ENCODE data around the gene SAPCD2. TPM values are rescaled to one million over a fixed set of nuclear protein-coding genes. Genes with fewer than 3 reads are reported as not detected.
"Not testable (repeated sequence)": the region's sequence is repeated elsewhere in the genome, so short reads cannot be mapped to it uniquely, and the experiment has no call there.

Gene SAPCD2
- total RNA-seq, 1 donor from 2014 or later: 2.4 TPM

GRCh38 chr9:137048655-137049543 is 21.5 kb downstream of the SAPCD2 start:
- no peak for DNase-seq (ENCODE audit: low spot score)

DNA sequence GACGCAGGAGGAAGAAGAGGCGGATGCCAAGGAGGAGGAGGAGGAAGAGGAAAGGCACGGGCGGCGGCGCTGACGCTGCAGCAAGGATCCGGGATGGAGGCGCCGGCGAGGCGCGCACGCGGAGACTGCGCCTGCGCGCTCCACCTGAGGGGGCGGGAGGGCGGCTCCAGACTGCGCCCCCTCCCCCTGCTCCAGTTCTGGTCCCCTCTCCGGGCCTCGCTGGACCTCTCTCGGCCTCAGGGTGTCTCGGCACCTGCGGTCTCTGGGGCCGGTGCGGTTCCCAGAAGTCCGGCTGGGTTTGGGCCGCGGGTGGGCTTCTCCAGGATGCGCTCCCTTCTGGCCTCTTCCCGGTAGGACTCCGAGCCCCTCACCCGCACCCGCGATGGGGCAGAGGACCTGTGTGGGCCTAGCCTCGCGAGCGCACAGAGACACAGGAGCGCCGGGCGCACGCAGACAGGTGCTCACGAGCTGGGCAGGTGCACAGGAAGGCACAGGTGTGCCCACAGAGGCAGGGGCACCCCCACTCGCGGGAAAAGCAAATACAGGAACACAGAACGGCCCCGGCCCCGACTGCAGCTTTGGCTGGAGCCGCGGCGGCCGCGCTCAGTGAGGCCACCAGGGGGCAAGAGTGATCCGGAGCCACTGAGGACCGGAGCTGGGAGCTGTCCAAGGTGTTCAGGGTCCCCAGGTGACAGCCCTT is 24.1 kb downstream of the SAPCD2 start, which contains the start of gene NPDC1:
NPDC1 (minus strand) TSS at position 90 of the 700 bp plus-strand sequence. CDS start 188 bp downstream, outside the sequence.
- DNase-seq (ENCODE audit: low spot score): peak; percentile 85

GRCh38 chr9:137045294-137046087 is 24.9 kb downstream of the SAPCD2 start:
- no peak for DNase-seq (ENCODE audit: low spot score)

DNA sequence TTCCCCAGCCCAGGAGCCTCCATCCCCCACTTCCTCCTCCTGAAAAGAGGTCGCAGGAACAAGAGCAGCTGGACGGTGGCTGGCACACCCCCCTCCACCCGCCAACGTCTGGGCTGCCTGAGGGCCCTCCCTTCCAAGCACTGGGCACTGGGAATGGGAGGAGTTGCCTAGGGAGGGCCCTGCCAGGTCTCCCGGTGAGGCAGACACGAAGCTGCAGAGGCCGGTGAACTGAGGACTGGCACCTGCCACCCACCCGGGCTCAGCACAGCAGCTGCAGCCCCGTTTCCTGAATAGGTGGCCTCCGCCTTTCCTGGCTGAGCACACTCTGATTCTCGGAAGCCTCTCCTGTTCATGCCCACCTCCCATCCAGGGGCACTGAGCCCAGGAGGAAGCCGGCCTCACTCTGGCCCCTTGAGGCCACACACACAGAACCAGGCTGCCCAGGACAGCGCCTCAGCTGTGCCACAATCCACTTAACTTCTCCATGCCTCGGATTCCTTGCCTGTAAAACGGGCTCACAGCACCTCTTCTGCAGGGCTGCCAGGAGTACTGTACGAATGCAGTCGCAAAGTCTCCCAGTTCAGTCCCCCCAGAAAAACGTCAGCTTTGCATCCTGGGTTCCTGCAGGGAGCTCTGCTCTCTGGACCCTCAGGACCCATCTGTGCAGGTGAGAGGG is 25.7 kb downstream of the SAPCD2 start:
- DNase-seq (ENCODE audit: low spot score): peak; percentile 61

DNA sequence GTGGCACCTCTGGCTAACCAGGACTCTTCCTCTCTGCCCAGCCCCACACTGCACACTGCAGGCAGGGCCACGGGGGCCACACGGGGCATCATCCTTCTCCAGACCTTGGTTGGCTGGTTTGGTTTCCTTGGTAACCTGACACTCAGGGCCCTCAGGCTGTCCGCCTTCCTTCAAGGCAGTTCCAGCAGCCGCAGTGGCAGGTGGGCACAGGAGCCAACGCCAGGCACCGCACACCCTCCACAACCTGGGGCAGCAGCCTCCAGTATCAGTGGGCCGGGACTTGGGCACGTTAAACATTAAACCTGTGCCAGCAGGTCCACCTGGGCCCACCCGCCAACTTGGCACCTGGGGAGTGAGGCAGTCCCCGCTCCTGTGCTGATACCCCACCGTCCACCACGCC is 26.3 kb downstream of the SAPCD2 start:
- DNase-seq (ENCODE audit: low spot score): no peak

- no peak for DNase-seq (ENCODE audit: low spot score)
Measured at GRCh38 chr9:137042751-137043727, 27.3 kb downstream of the SAPCD2 start.

GRCh38 chr9:137041124-137041523 is 29.2 kb downstream of the SAPCD2 start:
- DNase-seq (ENCODE audit: low spot score): no peak

DNA sequence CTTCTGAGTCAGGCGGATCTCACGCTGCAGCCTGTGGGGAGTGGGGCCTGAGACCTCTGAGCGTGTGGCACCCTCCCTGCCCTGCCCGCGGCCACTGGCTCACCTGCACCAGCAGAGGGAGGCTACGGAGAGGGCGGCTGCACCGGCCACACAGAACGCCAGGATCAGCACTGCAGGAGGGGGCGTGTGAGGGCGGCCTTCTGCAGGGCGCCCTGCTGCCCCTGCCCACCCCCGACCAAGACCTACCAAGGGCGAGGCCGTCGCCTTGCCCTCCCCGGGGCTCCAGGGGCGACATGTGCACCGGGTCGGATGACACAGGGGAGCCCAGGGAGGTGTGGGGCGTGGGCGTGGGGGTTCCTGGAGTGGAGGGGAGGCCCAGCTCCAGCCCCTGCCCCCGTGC is 29.8 kb downstream of the SAPCD2 start:
- DNase-seq (ENCODE audit: low spot score): no peak

- DNase-seq (ENCODE audit: low spot score): no peak
Measured at GRCh38 chr9:137039611-137040366, 30.6 kb downstream of the SAPCD2 start.

DNA sequence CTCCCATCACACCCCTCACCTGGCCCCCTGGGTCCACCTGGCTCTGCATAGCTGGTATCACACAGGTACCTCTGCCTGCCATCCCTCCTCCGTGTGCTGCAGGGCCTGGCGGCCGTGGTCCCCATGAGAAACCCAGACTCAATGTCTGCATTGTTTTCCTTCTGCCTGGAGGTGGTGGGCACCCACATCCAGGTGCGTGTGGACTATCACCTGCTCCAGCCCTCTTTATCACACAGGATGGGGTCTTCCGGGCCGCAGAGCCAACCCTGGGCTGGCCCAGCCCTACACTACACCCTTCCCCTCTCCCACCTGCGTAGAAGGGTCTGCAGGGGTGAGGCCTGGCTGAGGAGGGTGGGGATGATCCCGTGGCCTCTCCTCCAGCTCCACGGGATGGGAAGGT is 31.4 kb downstream of the SAPCD2 start:
- DNase-seq (ENCODE audit: low spot score): no peak

GRCh38 chr9:137037483-137037882 is 32.9 kb downstream of the SAPCD2 start:
- no peak for DNase-seq (ENCODE audit: low spot score)

- DNase-seq (ENCODE audit: low spot score): no peak
Measured at GRCh38 chr9:137037035-137037434, 33.3 kb downstream of the SAPCD2 start.

DNA sequence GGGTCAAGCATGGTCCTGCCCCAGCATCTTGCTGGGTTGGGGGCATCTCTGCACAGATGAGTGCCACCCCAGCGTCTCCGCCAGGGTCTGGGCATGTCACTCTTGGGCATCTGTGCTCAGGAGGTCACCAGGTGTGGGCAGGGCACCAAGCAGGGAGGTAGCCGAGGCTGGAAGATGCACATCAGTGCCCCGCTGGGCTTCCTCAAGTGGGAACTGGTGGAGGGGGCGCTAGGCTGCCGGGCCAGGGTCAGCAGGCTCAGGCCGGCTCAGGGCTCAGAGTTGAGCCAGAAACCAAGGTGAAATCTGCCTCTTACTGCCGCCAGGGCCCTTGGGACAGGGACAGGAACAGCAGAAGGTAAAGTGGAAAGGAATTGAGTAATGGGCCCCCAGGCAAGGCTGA is 34.4 kb downstream of the SAPCD2 start:
- DNase-seq (ENCODE audit: low spot score): no peak

DNA sequence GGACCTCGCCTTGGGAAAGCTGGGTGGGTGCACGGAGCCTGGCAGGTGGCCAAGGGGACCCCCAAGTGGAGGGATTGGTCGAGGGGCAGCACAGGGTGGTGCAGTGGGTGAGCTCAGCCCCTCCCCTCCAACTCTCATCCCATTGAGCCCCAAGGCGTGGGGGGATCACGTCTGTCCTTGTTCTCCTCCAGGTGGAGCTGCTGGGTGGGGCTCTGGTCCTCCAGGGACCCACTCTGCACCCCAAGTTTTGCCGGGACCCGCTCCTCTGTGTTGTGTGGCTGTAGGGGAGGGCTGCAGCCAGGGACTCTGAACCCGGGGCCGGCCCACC is 34.9 kb downstream of the SAPCD2 start:
- no peak for DNase-seq (ENCODE audit: low spot score)

DNA sequence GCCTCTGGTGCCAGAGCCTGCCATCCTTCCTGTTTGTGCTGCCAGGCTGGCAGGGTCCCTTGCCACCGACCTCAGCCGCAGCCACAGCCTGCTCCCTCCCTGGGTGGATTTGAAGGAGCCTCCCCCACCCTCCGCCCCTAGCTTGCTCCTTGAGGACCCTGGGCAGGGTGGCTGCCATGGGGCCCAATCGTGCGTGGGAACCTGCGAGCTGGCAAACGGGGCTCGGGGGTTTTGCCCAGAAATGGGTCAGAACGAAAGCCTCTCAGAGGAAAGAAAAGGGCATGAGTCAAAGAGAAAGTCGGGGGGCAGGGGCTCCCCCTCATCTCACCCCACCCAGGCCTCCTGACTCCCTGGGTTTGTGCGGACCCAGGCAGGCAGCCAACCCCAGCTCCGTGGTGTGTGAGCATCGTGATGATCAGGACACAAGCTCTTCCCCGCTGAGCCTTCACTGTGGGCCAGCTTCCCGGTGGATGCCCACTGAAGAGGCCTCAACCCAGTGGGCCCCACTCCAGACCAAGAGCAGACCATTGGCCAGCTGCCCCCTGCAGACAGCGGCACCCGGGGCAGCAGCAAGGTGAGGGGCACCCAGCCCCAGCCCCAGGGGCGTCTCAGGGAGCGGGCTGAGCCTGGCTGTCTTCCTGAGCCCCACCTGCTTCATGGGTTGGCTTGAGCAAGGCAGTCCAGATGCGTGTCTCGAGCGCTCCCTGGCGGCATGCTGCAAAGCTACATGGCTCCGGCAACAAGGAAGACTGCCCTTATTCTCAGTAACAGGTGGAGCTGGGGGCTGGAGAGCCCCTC is 35.4 kb downstream of the SAPCD2 start:
- peak; percentile 84 for DNase-seq (ENCODE audit: low spot score)

DNA sequence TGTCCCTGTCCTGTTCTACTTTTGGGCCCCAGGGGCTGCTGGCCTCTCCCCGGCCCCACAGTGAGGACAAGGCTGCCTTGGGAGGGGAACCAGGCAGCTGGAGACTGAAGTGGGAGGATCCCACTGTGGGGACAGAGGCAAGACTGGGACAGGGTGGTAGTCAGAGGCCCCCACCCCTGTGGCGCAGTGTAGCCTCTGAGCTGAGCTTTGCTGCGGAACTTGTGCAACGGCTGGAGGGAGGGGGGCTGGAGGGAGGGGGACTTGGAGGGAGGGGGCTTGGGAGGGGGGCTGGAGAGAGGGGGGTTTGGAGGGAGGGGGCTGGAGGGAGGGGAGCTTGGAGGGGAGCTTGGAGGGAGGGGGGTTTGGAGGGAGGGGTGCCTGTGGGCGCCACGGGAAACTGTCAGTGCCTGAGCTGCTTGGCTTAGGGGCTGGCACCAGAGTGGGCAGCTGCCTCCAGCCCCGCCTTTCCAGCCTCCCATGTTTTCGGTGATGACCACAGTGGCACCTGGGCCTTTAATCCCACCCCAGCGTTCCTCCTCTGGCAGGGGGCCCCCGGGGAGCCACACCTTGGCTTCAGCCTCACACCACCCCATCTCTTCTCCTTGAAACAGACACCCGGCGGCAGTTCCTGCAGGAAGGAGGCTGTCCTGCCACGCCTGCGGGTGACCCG is 36.2 kb downstream of the SAPCD2 start:
- no peak for DNase-seq (ENCODE audit: low spot score)

DNA sequence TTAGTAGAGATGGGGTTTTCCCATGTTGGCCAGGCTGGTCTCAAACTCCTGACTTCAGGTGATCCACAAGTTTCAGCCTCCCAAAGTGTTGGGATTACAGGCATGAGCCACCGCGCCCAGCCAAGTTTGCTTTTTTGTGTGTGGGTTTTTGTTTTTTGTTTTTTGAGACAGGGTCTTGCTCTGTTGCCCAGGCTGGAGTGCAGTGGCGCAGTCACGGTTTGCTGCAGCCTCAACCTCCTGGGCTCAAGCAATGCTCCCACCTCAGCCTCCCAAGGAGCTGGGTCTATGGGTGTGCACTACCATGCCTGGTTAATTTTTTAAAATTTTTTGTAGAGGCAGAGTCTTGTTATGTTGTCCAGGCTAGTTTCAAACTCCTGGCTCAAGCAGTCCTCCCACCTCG is 36.9 kb downstream of the SAPCD2 start:
- DNase-seq (ENCODE audit: low spot score): not testable (repeated sequence)

DNA sequence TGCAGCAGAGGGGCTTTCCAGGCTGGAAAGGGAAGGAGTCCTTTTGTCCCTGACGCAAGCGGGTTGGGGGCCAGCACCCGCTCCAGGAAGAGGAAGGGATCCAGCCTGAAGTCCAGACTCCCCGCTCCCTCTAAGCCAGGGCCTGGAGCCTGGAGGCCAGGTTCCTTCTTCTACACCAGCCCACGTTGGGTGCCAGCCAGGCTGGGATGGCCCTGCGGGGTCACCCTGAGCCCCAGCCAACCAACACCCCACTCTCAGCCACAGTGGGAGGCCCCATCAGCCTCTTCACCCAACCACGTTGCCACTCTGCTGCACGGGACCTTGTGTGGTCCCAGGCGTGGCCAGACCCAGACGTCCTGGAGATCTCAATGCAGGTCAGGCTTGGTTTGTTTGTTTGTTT is 37.5 kb downstream of the SAPCD2 start:
- no peak for DNase-seq (ENCODE audit: low spot score)

All from mucosa of gallbladder (tissue), 1 donor.